GM12801 (cell line): ENCODE measurements around the gene ATP2B2.

Experiments used
- TF ChIP-seq, protein P1 (sequence below): IDR thresholded peaks from one replicate; pipeline ENCODE4 v1.5.1; 2011; ENCODE audit warnings: control low read depth; ENCODE audit not compliant: insufficient read length; ENCODE audit errors: extremely low read depth

ATP2B2 gene

DNA sequence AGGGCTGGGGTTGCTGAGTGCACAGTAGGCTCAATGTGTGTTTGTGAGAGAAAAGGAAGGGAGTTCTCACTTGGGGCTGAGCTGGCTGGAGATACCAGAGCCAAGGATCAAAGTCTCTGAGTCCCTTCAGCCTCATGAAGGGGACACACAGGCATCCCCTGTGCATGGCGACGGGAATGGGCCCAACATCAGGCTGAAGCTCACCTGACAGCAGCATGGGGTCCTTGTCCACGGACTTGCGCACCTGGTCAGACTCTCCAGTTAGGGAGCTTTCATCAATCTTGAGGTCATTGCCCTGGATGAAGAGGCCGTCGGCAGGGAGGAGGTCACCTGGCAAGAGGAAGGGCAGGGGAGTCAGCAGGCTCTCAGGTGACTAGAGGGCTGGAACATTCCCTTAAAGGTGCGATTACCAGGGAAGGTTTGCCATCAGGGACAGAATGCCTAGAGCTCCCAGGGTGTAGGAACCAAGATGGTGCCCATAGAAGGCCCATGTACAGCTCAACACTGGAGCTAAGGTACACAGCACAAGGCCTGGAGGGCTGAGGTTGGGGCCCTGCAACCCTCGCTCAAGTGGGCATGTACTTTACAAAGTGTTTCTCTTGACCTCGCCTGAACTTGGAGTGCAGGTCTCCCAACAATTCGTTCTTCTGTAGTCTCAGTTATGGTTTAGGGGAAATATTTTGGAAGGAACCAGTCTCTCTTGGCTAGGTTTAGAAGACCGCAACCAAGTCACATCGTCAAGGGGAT is 104.5 kb downstream of the ATP2B2 start:
- TF ChIP-seq, protein P1, sequence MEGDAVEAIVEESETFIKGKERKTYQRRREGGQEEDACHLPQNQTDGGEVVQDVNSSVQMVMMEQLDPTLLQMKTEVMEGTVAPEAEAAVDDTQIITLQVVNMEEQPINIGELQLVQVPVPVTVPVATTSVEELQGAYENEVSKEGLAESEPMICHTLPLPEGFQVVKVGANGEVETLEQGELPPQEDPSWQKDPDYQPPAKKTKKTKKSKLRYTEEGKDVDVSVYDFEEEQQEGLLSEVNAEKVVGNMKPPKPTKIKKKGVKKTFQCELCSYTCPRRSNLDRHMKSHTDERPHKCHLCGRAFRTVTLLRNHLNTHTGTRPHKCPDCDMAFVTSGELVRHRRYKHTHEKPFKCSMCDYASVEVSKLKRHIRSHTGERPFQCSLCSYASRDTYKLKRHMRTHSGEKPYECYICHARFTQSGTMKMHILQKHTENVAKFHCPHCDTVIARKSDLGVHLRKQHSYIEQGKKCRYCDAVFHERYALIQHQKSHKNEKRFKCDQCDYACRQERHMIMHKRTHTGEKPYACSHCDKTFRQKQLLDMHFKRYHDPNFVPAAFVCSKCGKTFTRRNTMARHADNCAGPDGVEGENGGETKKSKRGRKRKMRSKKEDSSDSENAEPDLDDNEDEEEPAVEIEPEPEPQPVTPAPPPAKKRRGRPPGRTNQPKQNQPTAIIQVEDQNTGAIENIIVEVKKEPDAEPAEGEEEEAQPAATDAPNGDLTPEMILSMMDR: no peak

DNA sequence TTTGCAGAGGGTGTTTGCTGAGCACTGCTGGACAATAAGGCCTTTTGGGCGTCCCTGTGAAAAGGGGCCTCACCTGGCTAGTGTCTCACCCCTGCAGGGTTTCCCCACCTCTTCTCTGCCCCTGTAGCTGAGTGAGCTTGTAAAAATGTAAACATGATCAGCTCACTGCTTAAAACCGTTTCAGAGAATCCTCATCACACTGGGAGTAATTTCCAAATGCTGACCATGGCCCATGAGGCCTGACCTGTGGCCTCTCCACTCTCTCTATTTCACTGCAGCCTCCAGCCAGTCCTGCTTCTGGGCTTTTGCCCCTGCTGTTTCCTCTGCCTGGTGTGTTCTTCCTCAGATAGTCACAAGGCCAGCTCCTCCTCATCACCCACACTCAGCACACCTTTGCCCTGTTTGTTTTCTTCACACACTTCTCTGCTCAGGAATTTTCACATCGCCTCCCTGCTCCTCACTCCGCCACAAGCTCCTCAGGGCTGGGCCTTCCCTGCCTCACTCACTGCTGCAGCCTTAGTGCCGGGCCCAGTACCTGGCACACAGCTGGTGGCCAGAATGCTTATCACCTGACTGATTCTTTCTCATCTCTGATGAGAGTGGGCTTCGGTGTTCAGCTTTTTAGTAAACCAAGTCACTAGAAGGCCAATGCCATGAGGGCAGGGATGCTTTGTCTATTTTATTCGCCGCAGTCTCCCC is 105.2 kb downstream of the ATP2B2 start:
- TF ChIP-seq, protein P1: no peak

DNA sequence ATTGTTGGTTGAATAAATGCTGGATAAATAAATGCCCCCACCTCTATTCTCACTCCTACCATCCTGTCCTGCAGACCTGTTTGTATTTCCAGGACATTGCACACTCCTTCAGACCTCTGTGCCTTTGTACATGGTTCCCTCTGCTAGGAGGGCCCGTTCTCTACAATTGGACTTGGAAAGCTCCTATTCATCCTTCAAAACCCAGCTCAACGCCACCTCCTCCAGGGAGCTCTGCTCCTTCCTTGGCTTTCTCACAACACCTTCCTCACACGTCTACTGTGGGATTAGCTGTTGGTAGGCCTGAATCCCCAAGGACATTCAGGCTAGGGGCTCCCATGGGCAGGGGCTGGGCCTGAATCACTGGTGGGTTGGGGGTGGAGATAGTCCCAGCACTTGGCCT is 105.8 kb downstream of the ATP2B2 start:
- TF ChIP-seq, protein P1: no peak

DNA sequence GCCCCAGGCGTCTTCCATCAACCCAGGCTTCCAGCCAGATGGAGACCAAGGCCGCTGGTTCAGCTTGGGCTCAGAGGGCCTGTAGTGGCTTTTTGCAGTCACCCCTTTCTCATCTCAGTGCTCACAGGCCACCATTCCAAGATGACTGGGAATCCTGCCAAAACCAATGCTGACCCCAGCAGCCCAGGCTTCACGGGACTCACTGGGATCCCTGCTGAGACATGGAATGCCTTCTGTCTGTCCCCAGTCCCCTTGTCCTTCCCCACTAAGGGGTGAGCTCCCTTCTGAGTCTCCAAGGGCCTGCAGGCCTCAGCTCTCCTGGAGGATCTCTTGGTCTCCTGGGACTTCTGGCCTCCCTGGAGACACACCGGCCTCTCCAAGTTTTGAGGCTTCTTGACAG is 107.0 kb downstream of the ATP2B2 start:
- TF ChIP-seq, protein P1: no peak

DNA sequence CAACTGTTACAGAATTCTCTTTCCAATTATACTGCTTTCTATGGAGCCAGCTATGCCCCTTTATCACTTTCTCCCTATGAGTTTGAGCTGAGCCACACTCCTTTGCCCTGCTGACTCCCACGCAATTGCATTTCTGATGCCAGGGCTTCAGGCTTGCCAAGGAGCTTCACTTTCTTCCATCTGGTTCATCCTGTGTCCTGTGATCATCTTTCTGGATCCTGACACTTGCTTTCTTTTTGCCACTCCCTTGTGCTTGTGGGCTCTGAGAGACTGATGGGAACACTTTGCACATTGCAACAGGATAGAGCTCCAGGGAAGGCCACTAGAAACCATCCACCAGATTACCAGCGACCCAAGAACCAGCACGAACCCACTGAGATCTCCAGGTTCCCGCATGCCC is 107.5 kb downstream of the ATP2B2 start:
- TF ChIP-seq, protein P1: no peak

DNA sequence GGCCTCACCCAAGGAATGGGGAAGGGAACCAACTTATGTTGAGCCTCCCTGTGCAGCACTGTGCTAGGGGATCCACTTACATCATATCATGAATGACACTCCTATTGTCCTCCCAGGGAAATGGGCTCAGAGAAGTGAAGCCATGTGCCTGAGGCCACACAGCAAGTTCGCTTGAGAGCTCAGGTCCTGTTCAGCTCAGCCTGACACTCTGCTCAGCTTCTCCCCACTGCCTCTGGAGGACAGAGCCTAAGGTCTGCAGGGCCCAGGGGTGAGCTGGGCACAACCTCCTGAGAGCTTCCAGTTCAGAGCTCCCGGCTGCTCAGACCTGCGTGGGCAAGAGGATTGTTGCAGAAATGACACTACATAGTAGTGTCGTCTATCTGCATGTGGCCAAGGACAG is 108.5 kb downstream of the ATP2B2 start:
- TF ChIP-seq, protein P1: no peak

DNA sequence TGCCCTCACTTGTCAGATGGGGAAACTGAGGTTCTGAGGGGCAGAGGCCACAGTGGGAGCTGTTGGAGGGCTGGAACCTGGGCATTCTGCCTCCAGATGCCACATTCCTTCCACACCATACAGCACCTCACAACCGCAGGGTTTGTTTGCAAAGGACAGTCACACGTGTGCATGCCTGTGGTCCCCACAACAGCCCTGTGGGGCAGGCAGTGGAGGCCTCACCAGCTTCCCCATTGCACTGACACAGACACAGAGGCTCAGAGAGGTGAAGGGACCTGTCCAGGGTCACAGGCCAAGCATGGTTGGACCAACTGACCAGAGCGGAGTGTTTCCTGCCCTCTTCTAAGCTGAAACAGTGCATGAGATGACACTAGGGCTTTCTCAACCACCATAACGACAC is 109.3 kb downstream of the ATP2B2 start:
- TF ChIP-seq, protein P1: no peak
